ENCODE data around the gene IGLL5. TPM values are rescaled to one million over a fixed set of nuclear protein-coding genes. Genes with fewer than 3 reads are reported as not detected.

IGLL5 gene
- polyA plus RNA-seq, 2 of the 4 experiments (the other 2 are of a cell fraction) = not detected

DNA sequence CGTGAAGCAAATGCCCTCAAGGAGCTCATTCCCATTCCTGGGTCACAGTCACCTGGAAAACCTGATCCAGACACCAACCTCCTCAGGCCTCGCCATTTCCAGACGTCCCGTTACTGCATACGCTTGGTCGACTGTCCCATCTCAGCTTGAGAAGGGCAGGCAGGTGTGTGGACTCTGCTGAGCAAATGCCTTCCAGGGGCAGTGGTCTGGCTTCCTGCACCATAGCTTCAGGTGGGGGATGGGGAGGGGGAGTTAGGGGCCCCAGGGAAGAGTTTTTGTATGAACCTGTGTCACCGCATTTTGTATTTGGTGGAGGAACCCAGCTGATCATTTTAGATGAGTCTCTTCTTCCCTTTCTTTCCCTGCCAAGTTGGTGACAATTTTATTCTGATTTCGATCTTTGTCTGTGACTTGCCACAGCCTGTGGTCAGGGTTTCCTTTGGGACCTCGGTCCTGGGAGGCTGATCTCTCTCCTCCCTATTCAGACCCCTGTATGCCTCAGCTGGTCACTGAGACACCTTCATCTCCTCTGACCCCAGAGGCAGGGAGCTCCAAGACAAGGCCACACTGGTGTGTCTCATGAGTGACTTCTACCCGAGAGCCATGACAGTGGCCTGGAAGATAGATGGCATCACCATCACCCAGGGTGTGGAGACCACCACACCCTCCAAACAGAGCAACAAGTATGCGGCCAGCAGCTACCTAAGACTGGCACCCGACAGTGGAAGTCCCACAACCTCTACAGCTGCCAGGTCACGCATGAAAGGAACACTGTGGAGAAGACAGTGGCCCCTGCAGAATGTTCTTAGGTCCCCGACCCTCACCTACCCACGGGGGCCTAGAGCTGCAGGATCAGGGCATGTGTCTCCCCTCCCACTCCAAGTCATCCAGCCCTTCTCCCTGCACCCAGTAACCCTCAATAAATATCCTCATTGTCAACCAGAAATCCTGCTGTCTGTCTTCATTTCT lies 22.9 kb downstream of the IGLL5 start:
- ChIA-PET CTCF (interaction anchor here (0.6 to 1.3 kb wide), 4 partner anchors 14 to 157 kb away, joined by 3 to 5 read pairs (median 4); no protein-coding TSS in a partner anchor), POLR2A (no interaction called here)
- Histone ChIP-seq H3K27ac (no peak overlapping the region), H3K9me3 (no peaks in the 10 kb centered on the region), H3K4me2 (no peak overlapping the region), H3K4me1 (no peaks in the 10 kb centered on the region), H3K4me3 (no peak overlapping the region)
- FAIRE-seq (no peak), DNase-seq (ENCODE audit: low read depth in 1 of 2, low spot score in 1 of 2) (no peak), ATAC-seq (no peak)
- TF ChIP-seq MAZ (IDR thresholded peaks at IDR 0.05; ENCODE audit: borderline replicate concordance, low read depth, low read length) (no peak), HOXA7 (CRISPR knock-in tag; IDR thresholded peaks at IDR 0.05) (no peak), HDAC2 (IDR thresholded peaks at IDR 0.05) (no peak), NR3C1 (IDR thresholded peaks at IDR 0.05) (no peak), TP53 (CRISPR knock-in tag; IDR thresholded peaks at IDR 0.05) (no peak), FOXS1 (CRISPR knock-in tag; IDR thresholded peaks at IDR 0.05) (no peak), SMC3 (IDR thresholded peaks at IDR 0.05) (no peak), JUN (IDR thresholded peaks at IDR 0.05) (no peak), ZC3H11A (IDR thresholded peaks at IDR 0.05) (no peak), RFX5 (IDR thresholded peaks at IDR 0.05) (no peak), ZFP36 (IDR thresholded peaks at IDR 0.05; ENCODE audit: borderline replicate concordance, partially characterized antibody) (no peak), KDM5A (IDR thresholded peaks at IDR 0.05) (no peak)
- TF ChIP-seq, protein P1, sequence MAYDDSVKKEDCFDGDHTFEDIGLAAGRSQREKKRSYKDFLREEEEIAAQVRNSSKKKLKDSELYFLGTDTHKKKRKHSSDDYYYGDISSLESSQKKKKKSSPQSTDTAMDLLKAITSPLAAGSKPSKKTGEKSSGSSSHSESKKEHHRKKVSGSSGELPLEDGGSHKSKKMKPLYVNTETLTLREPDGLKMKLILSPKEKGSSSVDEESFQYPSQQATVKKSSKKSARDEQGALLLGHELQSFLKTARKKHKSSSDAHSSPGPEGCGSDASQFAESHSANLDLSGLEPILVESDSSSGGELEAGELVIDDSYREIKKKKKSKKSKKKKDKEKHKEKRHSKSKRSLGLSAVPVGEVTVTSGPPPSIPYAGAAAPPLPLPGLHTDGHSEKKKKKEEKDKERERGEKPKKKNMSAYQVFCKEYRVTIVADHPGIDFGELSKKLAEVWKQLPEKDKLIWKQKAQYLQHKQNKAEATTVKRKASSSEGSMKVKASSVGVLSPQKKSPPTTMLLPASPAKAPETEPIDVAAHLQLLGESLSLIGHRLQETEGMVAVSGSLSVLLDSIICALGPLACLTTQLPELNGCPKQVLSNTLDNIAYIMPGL (CRISPR knock-in tag; IDR thresholded peaks at IDR 0.05; ENCODE audit: borderline replicate concordance) = no peak
- TF ChIP-seq, protein P2, sequence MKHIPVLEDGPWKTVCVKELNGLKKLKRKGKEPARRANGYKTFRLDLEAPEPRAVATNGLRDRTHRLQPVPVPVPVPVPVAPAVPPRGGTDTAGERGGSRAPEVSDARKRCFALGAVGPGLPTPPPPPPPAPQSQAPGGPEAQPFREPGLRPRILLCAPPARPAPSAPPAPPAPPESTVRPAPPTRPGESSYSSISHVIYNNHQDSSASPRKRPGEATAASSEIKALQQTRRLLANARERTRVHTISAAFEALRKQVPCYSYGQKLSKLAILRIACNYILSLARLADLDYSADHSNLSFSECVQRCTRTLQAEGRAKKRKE (CRISPR knock-in tag; IDR thresholded peaks at IDR 0.05; ENCODE audit: low read depth) = no peak
- WGBS (ENCODE audit: missing lambda C conversion rate) = 40% methylated on average over 11 of the region's 15 CpGs

DNA sequence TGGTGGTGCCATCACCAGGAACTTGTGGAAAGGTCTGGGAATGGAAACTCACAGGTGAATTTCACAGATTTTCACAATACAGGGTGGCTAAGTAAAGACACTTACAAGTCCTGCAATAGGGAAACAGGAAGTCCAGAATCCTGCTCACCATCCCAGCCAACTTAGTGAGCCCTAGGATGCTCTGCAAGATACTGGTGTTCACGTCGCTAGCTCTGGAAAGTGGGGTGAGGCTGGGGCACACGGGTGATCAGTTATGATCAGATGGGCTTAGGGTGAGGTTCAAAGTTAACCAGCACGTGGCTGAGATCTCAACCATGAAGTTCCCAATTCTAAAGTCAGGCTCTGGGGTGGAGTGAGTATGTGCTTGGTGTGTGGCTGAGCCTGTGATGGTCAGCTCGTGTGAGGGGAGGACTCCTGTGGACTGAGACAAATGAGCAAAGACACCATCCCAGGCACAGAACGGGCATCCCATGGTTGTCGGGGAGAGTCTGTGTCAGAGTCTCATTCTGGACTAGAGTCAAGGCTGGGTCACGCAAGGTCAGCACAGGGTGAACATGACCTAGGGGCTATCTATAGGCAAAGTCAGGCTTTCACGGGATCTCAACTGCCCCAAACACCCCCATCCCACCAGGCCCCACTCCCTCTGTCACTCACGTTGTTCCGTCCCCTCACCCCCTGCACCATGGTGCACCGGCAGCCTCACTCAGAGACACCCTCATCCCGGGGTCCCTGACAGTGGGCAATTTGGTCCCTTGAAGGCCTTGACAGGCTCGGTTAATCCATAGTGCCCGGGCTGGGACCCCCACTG lies 23.9 kb downstream of the IGLL5 start:
- no peak for TF ChIP-seq KDM5A (IDR thresholded peaks at IDR 0.05)
- no peak for TF ChIP-seq JUNB (IDR thresholded peaks at IDR 0.05)
- TF ChIP-seq CHD2 (IDR thresholded peaks at IDR 0.05; ENCODE audit: low read length, partially characterized antibody) = no peak
- no peak for TF ChIP-seq MYC (IDR thresholded peaks at IDR 0.05; ENCODE audit: borderline replicate concordance, low read length)
- no peak for TF ChIP-seq RNF2 (IDR thresholded peaks at IDR 0.05; ENCODE audit: borderline replicate concordance, low read depth)
- TF ChIP-seq HOXA7 (CRISPR knock-in tag; IDR thresholded peaks at IDR 0.05) = no peak
- TF ChIP-seq FOSB (CRISPR knock-in tag; IDR thresholded peaks at IDR 0.05) = no peak
- no peak for TF ChIP-seq ZC3H11A (IDR thresholded peaks at IDR 0.05)
- TF ChIP-seq, protein P3, sequence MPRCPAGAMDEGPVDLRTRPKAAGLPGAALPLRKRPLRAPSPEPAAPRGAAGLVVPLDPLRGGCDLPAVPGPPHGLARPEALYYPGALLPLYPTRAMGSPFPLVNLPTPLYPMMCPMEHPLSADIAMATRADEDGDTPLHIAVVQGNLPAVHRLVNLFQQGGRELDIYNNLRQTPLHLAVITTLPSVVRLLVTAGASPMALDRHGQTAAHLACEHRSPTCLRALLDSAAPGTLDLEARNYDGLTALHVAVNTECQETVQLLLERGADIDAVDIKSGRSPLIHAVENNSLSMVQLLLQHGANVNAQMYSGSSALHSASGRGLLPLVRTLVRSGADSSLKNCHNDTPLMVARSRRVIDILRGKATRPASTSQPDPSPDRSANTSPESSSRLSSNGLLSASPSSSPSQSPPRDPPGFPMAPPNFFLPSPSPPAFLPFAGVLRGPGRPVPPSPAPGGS (IDR thresholded peaks at IDR 0.05) = no peak
- no peak for TF ChIP-seq SREBF2 (IDR thresholded peaks at IDR 0.05)
- TF ChIP-seq ESRRA (IDR thresholded peaks at IDR 0.05; ENCODE audit: borderline replicate concordance, low read length) = no peak
- Histone ChIP-seq H3K9me3 (no peaks in the 10 kb centered on the region), H3K27ac (no peak overlapping the region), H3K4me2 (no peak overlapping the region), H3K4me3 (no peak overlapping the region), H3K4me1 (no peaks in the 10 kb centered on the region)
- DNase-seq (ENCODE audit: low read depth in 1 of 2, low spot score in 1 of 2) (no peak), FAIRE-seq (no peak), ATAC-seq (no peak)
- 32% methylated on average over 15 of the region's 15 CpGs for WGBS (ENCODE audit: missing lambda C conversion rate)
- CTCF ChIA-PET = interaction anchor here (0.7 to 2.3 kb wide), 3 partner anchors 14 to 45 kb away, joined by 3 to 7 read pairs (median 3); no protein-coding TSS in a partner anchor
- POLR2A ChIA-PET = no interaction called here

Measured in A549 (cell line).